GM12872 (cell line): ENCODE data around the gene NSRP1.

ENCODE experiments used
- TF ChIP-seq, protein P1 (sequence below): IDR thresholded peaks from 3 replicates; pipeline ENCODE4 v1.5.1; 2011; ENCODE audit warnings: low read depth, mild to moderate bottlenecking, low read length, moderate library complexity; ENCODE audit not compliant: insufficient read depth

Gene NSRP1

DNA sequence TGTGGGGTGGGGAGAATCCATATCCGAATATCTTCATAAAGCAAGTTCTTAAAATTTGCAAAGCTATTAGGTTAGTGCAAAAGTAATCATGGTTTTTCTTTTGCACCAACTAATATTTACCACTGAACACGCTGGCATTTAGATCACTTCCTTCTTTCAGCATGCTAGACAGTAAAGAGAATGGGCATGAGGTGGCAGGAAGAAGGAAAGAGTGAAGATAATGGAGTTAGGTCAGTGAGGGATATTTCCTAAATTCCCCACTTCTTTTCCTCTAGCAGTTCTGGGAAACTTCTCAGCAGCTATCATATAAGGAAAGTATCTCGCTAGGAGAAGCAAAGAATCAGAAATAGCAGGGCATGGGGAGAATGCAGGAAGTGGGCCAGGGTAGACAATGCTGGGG is 79.9 kb downstream of the NSRP1 start:
- TF ChIP-seq, protein P1, sequence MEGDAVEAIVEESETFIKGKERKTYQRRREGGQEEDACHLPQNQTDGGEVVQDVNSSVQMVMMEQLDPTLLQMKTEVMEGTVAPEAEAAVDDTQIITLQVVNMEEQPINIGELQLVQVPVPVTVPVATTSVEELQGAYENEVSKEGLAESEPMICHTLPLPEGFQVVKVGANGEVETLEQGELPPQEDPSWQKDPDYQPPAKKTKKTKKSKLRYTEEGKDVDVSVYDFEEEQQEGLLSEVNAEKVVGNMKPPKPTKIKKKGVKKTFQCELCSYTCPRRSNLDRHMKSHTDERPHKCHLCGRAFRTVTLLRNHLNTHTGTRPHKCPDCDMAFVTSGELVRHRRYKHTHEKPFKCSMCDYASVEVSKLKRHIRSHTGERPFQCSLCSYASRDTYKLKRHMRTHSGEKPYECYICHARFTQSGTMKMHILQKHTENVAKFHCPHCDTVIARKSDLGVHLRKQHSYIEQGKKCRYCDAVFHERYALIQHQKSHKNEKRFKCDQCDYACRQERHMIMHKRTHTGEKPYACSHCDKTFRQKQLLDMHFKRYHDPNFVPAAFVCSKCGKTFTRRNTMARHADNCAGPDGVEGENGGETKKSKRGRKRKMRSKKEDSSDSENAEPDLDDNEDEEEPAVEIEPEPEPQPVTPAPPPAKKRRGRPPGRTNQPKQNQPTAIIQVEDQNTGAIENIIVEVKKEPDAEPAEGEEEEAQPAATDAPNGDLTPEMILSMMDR, result no peak

GRCh38 chr17:30197416-30197815 is 80.8 kb downstream of the NSRP1 start:
- TF ChIP-seq, protein P1, result no peak

DNA sequence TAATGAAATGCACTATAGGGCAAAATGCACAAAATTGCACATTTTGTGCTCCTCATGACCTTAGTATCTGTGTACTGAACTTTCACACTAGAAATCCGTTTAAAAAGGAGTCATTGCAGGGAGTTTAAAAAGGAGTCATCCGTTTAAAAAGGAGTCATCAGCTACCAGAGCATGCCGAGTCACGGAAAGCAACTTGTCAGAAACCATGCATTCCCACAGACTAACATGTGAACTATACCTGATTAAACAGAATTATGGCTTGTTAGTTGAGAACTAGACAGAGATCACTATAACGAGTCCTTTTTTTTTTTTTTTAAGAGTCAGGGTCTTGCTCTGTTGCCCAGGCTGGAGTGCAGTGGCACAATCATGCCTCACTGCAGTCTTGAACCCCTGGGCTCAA is 83.0 kb downstream of the NSRP1 start:
- TF ChIP-seq, protein P1, result no peak

DNA sequence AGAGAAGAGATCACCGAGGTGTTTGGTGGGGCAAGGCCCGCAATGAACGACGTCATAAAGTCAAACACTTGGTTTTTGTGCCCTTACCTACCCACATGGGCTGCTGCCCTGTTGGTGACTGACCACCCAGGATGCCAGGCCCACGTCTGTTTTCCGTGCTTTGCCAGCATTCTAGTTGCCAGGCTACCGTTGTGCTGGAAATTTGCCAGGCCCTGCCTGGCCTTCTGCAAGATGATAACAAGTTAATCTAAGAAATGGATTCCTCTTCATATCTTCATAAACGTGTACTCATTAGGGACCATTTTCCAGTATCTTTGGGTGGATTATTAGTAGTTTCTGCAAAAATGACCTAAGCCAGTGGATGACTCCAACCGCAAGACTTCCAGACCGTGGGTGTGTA is 83.5 kb downstream of the NSRP1 start:
- TF ChIP-seq, protein P1, result no peak

DNA sequence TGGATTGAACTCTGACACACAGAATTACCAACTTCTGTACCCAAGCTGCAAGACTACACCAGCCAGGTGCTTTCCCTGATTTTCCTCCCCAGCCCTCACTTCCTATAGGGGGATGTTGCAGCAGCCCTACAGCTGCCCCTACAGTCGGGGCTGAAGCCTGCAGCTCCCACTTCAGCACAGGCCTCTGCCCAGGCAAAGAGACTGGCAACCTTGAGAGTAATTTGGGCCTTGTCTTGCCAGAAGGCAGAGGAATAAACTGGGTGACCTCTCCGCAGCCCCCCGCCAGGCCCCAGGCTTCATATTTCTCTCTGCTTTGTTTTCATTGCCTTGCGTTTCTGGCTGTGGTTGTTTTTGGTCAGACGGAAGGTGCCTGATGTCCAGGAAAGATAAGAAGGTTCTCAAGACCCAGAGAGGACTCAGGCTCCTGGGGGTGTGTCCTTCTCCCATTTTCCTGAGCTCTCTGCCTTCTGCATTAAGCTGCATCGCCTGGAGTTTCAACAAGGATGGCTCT is 86.9 kb downstream of the NSRP1 start:
- TF ChIP-seq, protein P1, result peak; percentile 48

DNA sequence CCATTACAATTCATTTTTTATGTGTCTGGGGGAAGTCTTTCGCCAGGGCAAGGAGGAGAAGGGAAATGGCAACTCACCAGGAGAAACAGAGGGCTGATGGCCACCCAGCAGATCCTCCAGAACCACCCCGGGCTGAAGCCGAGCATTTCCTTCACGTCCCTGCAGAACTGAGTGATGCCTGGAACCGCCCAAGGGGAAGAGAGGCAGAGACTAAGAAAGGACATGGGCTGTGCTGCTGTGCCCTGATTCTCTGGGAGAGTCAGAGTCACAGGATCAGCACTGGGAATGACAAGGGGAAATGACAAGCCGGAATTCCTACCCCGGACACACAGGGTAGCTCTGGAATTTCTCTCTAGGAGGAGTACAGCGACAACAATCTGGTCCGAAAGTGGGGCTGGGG is 91.0 kb downstream of the NSRP1 start:
- TF ChIP-seq, protein P1, result no peak

GRCh38 chr17:30208214-30208613 is 91.6 kb downstream of the NSRP1 start:
- TF ChIP-seq, protein P1, result no peak

DNA sequence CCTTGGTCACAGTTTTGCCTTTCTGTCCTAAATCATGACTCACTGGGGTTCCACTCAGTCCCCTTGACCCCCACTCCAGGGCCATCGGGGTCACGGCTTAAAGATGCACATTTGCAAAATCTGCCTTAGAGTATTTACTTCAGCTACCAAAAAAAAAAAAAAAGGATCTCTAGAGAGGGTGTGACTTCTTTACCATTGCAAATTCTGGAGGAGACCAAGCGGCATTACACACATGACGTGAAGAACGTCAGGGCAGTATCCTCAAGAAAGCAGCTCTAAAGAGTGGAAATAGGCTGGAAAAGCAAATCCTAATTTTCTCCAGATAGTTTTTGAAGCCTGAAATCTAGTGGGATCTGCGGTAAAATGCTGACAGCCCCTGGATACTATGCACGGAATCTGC is 93.3 kb downstream of the NSRP1 start:
- TF ChIP-seq, protein P1, result no peak
